Colonic mucosa (tissue), 4 donors: ENCODE measurements around the gene RGMB. TPM values are rescaled to one million over a fixed set of nuclear protein-coding genes. Genes with fewer than 3 reads are reported as not detected.
"Not testable (repeated sequence)": the region's sequence is repeated elsewhere in the genome, so short reads cannot be mapped to it uniquely, and the experiment has no call there.

Source experiments
- DNase-seq: peaks from one replicate; pipeline ENCODE4 v3.0.0-alpha.2; 2020
- H3K27ac ChIP-seq: fragments of 200-600 bp; one replicate; pipeline ENCODE4 v1.8.0; 2021
- H3K27me3 ChIP-seq: fragments of 200-600 bp; one replicate; pipeline ENCODE4 v1.8.0; 2021
- H3K36me3 ChIP-seq: fragments of 200-600 bp; one replicate; pipeline ENCODE4 v1.8.0; 2021
- H3K4me1 ChIP-seq: fragments of 200-600 bp; one replicate; pipeline ENCODE4 v1.8.0; 2021; ENCODE audit warnings: mild to moderate bottlenecking
- H3K4me3 ChIP-seq: fragments of 200-600 bp; one replicate; pipeline ENCODE4 v1.8.0; 2021
- H3K9ac ChIP-seq, 2 donors: one replicate each; pipeline ENCODE4 v1.7.0; 2013; ENCODE audit warnings: control low read depth in 2 of 2, low read depth in 2 of 2, low read length in 2 of 2
- H3K9me3 ChIP-seq: fragments of 200-600 bp; one replicate; pipeline ENCODE4 v1.8.0; 2021
- intact Hi-C: fragments of 100-400 bp; cut with DNase I; formaldehyde crosslinking; loops from one replicate; pipeline ENCODE4 v1.14.1; 2022
- total RNA-seq, 2 donors: library from RNA; stranded (reverse); fragmentation: NEBNext Ultra II Directional in 1 of 2; extraction: Animal tissue kit (Norgen Biotek cat#: 25700) in 1 of 2; gene quantifications; one replicate each; pipeline ENCODE4 v1.2.1, GENCODE V29; 2021
- TF ChIP-seq, protein P1 (sequence below): fragments of 200-600 bp; IDR thresholded peaks from one replicate; pipeline ENCODE4 v1.8.0; 2022; ENCODE audit warnings: antibody characterized with exemption, mild to moderate bottlenecking
- donor health status: healthy.
- donor health status: DM: no; HTN: no; CAD: no.
- donor health status: DM: no; HTN: no; CAD: no.

The RGMB gene
- total RNA-seq, 2 donors from 2014 or later = 67.7 to 69.6 TPM

DNA sequence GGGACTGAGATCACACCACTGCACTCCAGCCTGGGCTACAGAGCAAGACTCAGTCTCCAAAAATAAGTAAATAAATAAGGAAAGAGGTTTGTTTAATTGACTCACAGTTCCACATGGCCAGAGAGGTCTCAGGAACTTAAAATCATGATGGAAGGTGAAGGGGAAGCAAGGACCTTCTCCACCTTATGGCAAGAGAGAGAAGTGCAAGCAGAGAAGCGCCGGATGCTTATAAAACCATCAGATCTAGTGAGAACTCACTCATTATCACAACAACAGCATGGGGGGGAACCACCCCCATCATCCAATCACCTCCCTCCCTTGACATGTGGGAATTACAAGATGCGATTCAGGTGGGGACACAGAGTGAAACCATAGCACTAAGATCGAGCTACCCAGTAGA is 22.8 kb upstream of the RGMB start:
- DNase-seq = no peak
- no peaks in the 10 kb centered on the region for H3K9me3 ChIP-seq
- no peaks in the 10 kb centered on the region for H3K4me1 ChIP-seq
- H3K27me3 ChIP-seq = no peaks in the 10 kb centered on the region
- intact Hi-C loops = no loop called here
- H3K9ac ChIP-seq = no peak overlapping the region
- H3K27ac ChIP-seq = no peak overlapping the region
- no peaks in the 10 kb centered on the region for H3K36me3 ChIP-seq
- TF ChIP-seq, protein P1, sequence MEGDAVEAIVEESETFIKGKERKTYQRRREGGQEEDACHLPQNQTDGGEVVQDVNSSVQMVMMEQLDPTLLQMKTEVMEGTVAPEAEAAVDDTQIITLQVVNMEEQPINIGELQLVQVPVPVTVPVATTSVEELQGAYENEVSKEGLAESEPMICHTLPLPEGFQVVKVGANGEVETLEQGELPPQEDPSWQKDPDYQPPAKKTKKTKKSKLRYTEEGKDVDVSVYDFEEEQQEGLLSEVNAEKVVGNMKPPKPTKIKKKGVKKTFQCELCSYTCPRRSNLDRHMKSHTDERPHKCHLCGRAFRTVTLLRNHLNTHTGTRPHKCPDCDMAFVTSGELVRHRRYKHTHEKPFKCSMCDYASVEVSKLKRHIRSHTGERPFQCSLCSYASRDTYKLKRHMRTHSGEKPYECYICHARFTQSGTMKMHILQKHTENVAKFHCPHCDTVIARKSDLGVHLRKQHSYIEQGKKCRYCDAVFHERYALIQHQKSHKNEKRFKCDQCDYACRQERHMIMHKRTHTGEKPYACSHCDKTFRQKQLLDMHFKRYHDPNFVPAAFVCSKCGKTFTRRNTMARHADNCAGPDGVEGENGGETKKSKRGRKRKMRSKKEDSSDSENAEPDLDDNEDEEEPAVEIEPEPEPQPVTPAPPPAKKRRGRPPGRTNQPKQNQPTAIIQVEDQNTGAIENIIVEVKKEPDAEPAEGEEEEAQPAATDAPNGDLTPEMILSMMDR = peak; percentile 37
- no peak overlapping the region for H3K4me3 ChIP-seq

DNA sequence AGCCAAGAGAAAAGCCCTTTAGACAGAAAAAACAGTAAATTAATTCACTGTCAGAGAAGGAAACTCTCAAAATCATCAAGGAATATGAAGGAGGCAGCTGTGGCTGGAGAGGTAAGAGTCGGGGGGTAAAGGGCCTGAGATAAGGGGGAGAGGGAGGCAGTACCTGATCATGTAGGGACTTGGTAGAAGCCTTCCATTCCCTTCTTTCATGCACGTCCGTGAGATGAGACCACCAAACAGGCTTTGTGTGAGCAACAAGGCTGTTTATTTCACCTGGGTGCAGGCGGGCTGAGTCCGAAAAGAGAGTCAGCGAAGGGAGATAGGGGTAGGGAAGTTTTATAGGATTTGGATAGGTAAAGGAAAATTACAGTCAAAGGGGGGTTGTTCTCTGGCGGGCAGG is 21.1 kb upstream of the RGMB start:
- H3K27ac ChIP-seq, H3K4me1 ChIP-seq, H3K9ac ChIP-seq, H3K9me3 ChIP-seq, H3K36me3 ChIP-seq, H3K4me3 ChIP-seq, DNase-seq, intact Hi-C loops, H3K27me3 ChIP-seq: not testable (repeated sequence)

DNA sequence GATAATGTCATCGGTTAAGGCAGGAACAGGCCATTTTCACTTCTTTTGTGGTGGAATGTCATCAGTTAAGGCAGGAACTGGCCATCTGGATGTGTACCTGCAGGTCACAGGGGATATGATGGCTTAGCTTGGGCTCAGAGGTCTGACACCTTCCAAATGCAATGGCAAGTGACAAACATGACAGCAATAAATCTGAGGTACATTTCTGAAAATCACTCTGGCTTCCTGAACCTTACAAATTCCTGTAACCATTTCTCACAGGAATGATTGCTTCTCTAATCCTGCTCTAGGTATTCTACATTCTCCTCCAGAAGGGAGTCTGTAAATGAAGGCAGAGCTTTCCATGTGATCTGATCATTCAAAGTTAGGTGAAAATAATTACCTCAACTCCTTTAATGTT is 20.7 kb upstream of the RGMB start:
- DNase-seq, intact Hi-C loops: not testable (repeated sequence)

DNA sequence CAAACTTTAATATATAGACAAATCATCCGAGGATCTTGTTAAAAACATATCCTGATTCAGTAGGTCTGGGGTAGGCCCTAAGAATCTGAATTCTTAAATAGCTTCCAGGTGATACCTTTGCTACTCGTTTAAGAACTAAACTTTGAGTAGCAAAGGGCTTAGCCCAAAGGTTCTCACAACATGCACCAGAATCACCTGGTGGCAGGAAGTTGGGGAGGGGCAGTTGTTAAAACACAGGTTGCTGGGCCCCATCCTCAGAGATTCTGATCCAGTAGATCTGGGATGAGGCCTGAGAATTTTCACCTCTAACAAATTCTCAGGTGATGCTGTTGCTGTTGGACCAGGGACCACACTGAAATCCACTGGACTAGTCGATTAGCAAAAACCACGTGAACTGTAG is 20.0 kb upstream of the RGMB start:
- TF ChIP-seq, protein P1 = no peak

More for the DNA sequence above, 20.7 kb upstream of the RGMB start:
- not testable (repeated sequence) for H3K27me3 ChIP-seq, H3K36me3 ChIP-seq, H3K27ac ChIP-seq, H3K4me1 ChIP-seq, H3K4me3 ChIP-seq, H3K9ac ChIP-seq, H3K9me3 ChIP-seq

DNA sequence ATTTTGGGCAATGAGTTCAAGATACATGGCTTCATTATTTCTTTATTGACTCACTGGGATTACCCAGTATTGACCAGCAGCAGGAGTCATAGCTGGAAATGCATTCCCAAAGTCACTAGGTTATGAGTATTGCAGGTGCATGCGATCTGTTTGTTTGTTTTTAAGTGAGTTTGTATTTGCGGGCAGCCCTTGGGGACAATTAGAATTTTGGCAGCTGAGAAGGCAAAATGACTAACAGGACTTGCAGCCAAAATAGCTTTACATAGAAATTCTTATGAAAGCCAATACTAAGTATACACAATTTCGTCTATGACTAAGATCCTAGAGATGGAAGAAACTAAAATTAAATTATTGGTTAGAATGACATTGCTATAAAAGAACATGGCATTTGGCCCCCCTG is 18.1 kb upstream of the RGMB start:
- TF ChIP-seq, protein P1 = no peak
- H3K9ac ChIP-seq = no peak overlapping the region
- no peaks in the 10 kb centered on the region for H3K27me3 ChIP-seq
- no peak overlapping the region for H3K27ac ChIP-seq
- H3K4me1 ChIP-seq = no peaks in the 10 kb centered on the region
- no peaks in the 10 kb centered on the region for H3K36me3 ChIP-seq
- intact Hi-C loops = no loop called here
- no peak overlapping the region for H3K4me3 ChIP-seq
- no peak for DNase-seq
- H3K9me3 ChIP-seq = no peaks in the 10 kb centered on the region

More for the DNA sequence above, 20.0 kb upstream of the RGMB start:
- Histone ChIP-seq H3K4me3 (no peak overlapping the region), H3K4me1 (no peaks in the 10 kb centered on the region), H3K27ac (no peak overlapping the region), H3K27me3 (no peaks in the 10 kb centered on the region), H3K36me3 (no peaks in the 10 kb centered on the region), H3K9ac (no peak overlapping the region), H3K9me3 (no peaks in the 10 kb centered on the region)
- no peak for DNase-seq
- intact Hi-C loops = no loop called here

DNA sequence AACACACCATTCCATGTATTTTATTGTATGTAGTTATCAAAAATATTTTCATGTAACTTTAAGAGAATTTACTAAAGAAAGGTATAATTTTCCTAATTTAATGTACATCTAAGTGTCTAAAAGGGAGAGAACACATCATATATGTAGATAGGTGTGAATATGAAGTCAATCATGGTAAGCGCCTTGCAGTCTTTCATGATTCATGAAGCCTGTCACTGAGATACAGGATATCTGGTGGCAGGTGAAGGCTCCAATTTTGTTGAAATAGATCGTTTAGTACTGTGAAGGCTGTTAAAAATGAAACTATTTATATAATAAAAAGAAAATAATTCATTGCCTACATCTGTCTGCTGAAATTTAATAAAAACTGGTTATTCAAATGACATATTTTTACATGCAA is 15.5 kb upstream of the RGMB start:
- Histone ChIP-seq H3K4me1 (no peaks in the 10 kb centered on the region), H3K4me3 (no peak overlapping the region), H3K9ac (no peak overlapping the region), H3K27ac (no peak overlapping the region), H3K9me3 (no peaks in the 10 kb centered on the region), H3K36me3 (no peaks in the 10 kb centered on the region), H3K27me3 (no peaks in the 10 kb centered on the region)
- TF ChIP-seq, protein P1 = no peak
- intact Hi-C loops = no loop called here
- DNase-seq = no peak
